IMR-90 (cell line): Measurements from ENCODE around the gene TMC1. TPM values are rescaled to one million over a fixed set of nuclear protein-coding genes. Genes with fewer than 3 reads are reported as not detected.

ENCODE experiments used
- ATAC-seq: fragments of 200-7000 bp; cut with Tn5 transposase; 2 replicates; pipeline ENCODE4 v1.9.1; 2020; ENCODE audit warnings: low read depth, mild to moderate bottlenecking, moderate library complexity
- BruUV-seq: library from RNA; stranded (reverse); fragments of 400-500 nt; replicated peaks from 2 replicates; lab custom pipeline; 2021; lab: Mats Ljungman, UMichigan
- CTCF ChIA-PET: fragments of 300-600 bp; formaldehyde crosslinking; extraction: SDS; loops from one replicate; lab custom pipeline; 2021; ENCODE audit warnings: antibody characterized with exemption; lab: Yijun Ruan, JAX
- POLR2A ChIA-PET: fragments of 300-600 bp; sonication (Branson Sonifier 250); formaldehyde crosslinking; loops from one replicate; lab custom pipeline; 2022; ENCODE audit warnings: antibody characterized with exemption; ENCODE audit not compliant: unreplicated experiment; lab: Charles Lee
- DNase-seq: peaks from one replicate; pipeline ENCODE4 v3.0.0; 2013
- H2AFZ ChIP-seq: replicated peaks from 2 replicates; pipeline ENCODE3; 2013; ENCODE audit warnings: low read length, mild to moderate bottlenecking; ENCODE audit not compliant: poor library complexity
- H2AK5ac ChIP-seq: 2 replicates; pipeline ENCODE4 v1.6.1; 2013; ENCODE audit warnings: low read depth, low read length, inconsistent platforms
- H2AK9ac ChIP-seq: replicated peaks from 2 replicates; pipeline ENCODE3; 2013; ENCODE audit warnings: mild to moderate bottlenecking, low read depth, low read length, moderate library complexity; ENCODE audit not compliant: poor library complexity
- H2BK120ac ChIP-seq: 2 replicates; pipeline ENCODE4 v1.6.1; 2013; ENCODE audit warnings: low read depth, low read length, inconsistent platforms
- H2BK15ac ChIP-seq: 3 replicates; pipeline ENCODE4 v1.6.1; 2013; ENCODE audit warnings: low read depth, low read length, inconsistent platforms
- H2BK20ac ChIP-seq: 2 replicates; pipeline ENCODE4 v1.6.1; 2013; ENCODE audit warnings: low read depth, mild to moderate bottlenecking, inconsistent platforms, low read length, moderate library complexity
- H2BK5ac ChIP-seq: 2 replicates; pipeline ENCODE4 v1.6.1; 2013; ENCODE audit warnings: mild to moderate bottlenecking, low read depth, low read length, inconsistent platforms; ENCODE audit not compliant: poor library complexity, severe bottlenecking
- H3K14ac ChIP-seq: replicated peaks from 2 replicates; pipeline ENCODE4 v1.6.1; 2013; ENCODE audit warnings: low read depth, low read length, inconsistent platforms
- H3K18ac ChIP-seq: 2 replicates; pipeline ENCODE4 v1.6.1; 2013; ENCODE audit warnings: low read depth, low read length, control low read depth
- H3K23ac ChIP-seq: 2 replicates; pipeline ENCODE4 v1.6.1; 2013; ENCODE audit warnings: low read depth, low read length, inconsistent platforms
- H3K27ac ChIP-seq: 2 replicates; pipeline ENCODE4 v1.5.1; 2013; ENCODE audit warnings: mild to moderate bottlenecking, control low read depth, low read length; ENCODE audit not compliant: insufficient read depth
- H3K27me3 ChIP-seq: 2 replicates; pipeline ENCODE4 v1.6.1; 2013; ENCODE audit warnings: low read length; ENCODE audit not compliant: control insufficient read depth, insufficient read depth
- H3K36me3 ChIP-seq: 2 replicates; pipeline ENCODE4 v1.6.1; 2013; ENCODE audit warnings: low read length, mixed read lengths; ENCODE audit not compliant: control insufficient read depth, insufficient read depth
- H3K4ac ChIP-seq: 2 replicates; pipeline ENCODE4 v1.6.1; 2013; ENCODE audit warnings: low read depth, low read length, inconsistent platforms
- H3K4me1 ChIP-seq: 2 replicates; pipeline ENCODE4 v1.6.1; 2013; ENCODE audit warnings: low read length, mixed read lengths; ENCODE audit not compliant: control insufficient read depth, insufficient read depth
- H3K4me2 ChIP-seq: 2 replicates; pipeline ENCODE4 v1.6.1; 2013; ENCODE audit warnings: low read depth, mild to moderate bottlenecking, control low read depth, low read length, moderate library complexity
- H3K4me3 ChIP-seq: 2 replicates; pipeline ENCODE4 v1.5.1; 2013; ENCODE audit warnings: low read depth, mild to moderate bottlenecking, control low read depth, low read length, moderate library complexity; ENCODE audit not compliant: insufficient read depth
- H3K56ac ChIP-seq: 2 replicates; pipeline ENCODE4 v1.6.1; 2013; ENCODE audit warnings: low read length, inconsistent platforms; ENCODE audit not compliant: insufficient read depth; ENCODE audit errors: extremely low read depth
- H3K79me1 ChIP-seq, 2 experiments: 2 replicates each; pipeline ENCODE4 v1.6.1; 2013; ENCODE audit warnings: low read length in 2 of 2, inconsistent platforms in 1 of 2, low read depth in 1 of 2
- H3K9ac ChIP-seq: 2 replicates; pipeline ENCODE4 v1.6.1; 2013; ENCODE audit warnings: low read depth, low read length, control low read depth
- H3K9me1 ChIP-seq: 2 replicates; pipeline ENCODE4 v1.6.1; 2013; ENCODE audit warnings: low read length, inconsistent platforms; ENCODE audit not compliant: insufficient read depth
- H3K9me3 ChIP-seq: 2 replicates; pipeline ENCODE4 v1.6.1; 2013; ENCODE audit warnings: low read length; ENCODE audit not compliant: control insufficient read depth, insufficient read depth
- H4K20me1 ChIP-seq: 2 replicates; pipeline ENCODE4 v1.6.1; 2013; ENCODE audit warnings: low read length, inconsistent platforms; ENCODE audit not compliant: insufficient read depth
- H4K5ac ChIP-seq: 2 replicates; pipeline ENCODE4 v1.6.1; 2013; ENCODE audit warnings: mild to moderate bottlenecking, low read depth, low read length, control low read depth
- H4K8ac ChIP-seq, 2 experiments: 2 replicates each; pipeline ENCODE4 v1.6.1; 2013; ENCODE audit warnings: low read depth in 2 of 2, low read length in 2 of 2, control low read depth in 1 of 2, inconsistent platforms in 1 of 2
- H4K91ac ChIP-seq: 2 replicates; pipeline ENCODE4 v1.6.1; 2013; ENCODE audit warnings: low read depth, low read length, inconsistent platforms; ENCODE audit not compliant: insufficient read depth
- MAFK ChIP-seq: IDR thresholded peaks from 2 replicates; pipeline ENCODE4 v1.6.1; 2012; ENCODE audit warnings: low read depth, low read length, improper control_type of control experiment
- MXI1 ChIP-seq: IDR thresholded peaks from 2 replicates; pipeline ENCODE4 v1.6.1; 2012; ENCODE audit warnings: low read depth, mild to moderate bottlenecking, low read length, moderate library complexity, borderline replicate concordance
- dilution Hi-C: fragments of 300-500 bp; cut with HindIII; formaldehyde crosslinking; loops from one replicate; pipeline ENCODE4 v1.14.3; 2018; ENCODE audit warnings: low sequenced_read_pairs; ENCODE audit not compliant: unreplicated experiment
- in situ Hi-C: fragments of 300-500 bp; cut with MboI; formaldehyde crosslinking; loops from 3 replicates; pipeline ENCODE4 v1.14.3; 2019; ENCODE audit warnings: low sequenced_read_pairs, inconsistent platforms, mixed read lengths
- intact Hi-C: fragments of 100-400 bp; cut with micrococcal nuclease; formaldehyde crosslinking; loops from 2 replicates; pipeline ENCODE4 v1.10.0; 2022
- polyA plus RNA-seq, 3 experiments: library from polyadenylated mRNA; depleted of rRNA; stranded (reverse); fragments of >200 nt; gene quantifications; 2 replicates each; pipeline ENCODE4 v1.2.3, GENCODE V29; 2012; ENCODE audit warnings: low replicate concordance in 1 of 3
- total RNA-seq: library from RNA; depleted of rRNA; stranded (reverse); fragments of >200 nt; gene quantifications from 2 replicates; pipeline ENCODE4 v1.2.3, GENCODE V29; 2012

Gene TMC1
- total and polyA plus RNA-seq, 2 of the 4 experiments (the other 2 are of a cell fraction), result not detected

GRCh38 chr9:72728031-72728770, 206.8 kb downstream of the TMC1 start:
- no peak overlapping the region for H2BK120ac ChIP-seq
- H4K91ac ChIP-seq, result no peak overlapping the region
- no peak overlapping the region for H3K4ac ChIP-seq
- no peak overlapping the region for H3K23ac ChIP-seq
- no peak overlapping the region for H2BK5ac ChIP-seq
- no peak overlapping the region for H2AK5ac ChIP-seq
- peak; percentile 32; the same call in 1 of the 2 replicates for TF ChIP-seq MAFK
- TF ChIP-seq MXI1, result no peak
- intact Hi-C loops, result no loop called here
- no peak overlapping the region for H4K5ac ChIP-seq
- BruUV-seq, result no TSS peak
- no peaks in the 10 kb centered on the region for H3K79me1 ChIP-seq
- H2AK9ac ChIP-seq, result no peak overlapping the region
- H3K56ac ChIP-seq, result no peak overlapping the region
- no peaks in the 10 kb centered on the region for H3K4me1 ChIP-seq
- no peak overlapping the region for H3K18ac ChIP-seq
- no peak overlapping the region for H2AFZ ChIP-seq
- no peaks in the 10 kb centered on the region for H3K9me3 ChIP-seq
- no peak overlapping the region for H4K8ac ChIP-seq
- no peaks in the 10 kb centered on the region for H4K20me1 ChIP-seq
- H3K36me3 ChIP-seq, result no peaks in the 10 kb centered on the region
- ATAC-seq (no peak), DNase-seq (no peak)
- no peak overlapping the region for H2BK15ac ChIP-seq
- H3K9me1 ChIP-seq, result no peaks in the 10 kb centered on the region
- no peak overlapping the region for H3K4me2 ChIP-seq
- dilution Hi-C loops, result no loop called here
- no peak overlapping the region for H3K14ac ChIP-seq
- no peak overlapping the region for H3K27ac ChIP-seq
- POLR2A ChIA-PET, result no interaction called here
- no peaks in the 10 kb centered on the region for H3K27me3 ChIP-seq
- H2BK20ac ChIP-seq, result no peak overlapping the region
- no peak overlapping the region for H3K9ac ChIP-seq
- CTCF ChIA-PET, result no interaction called here
- no peak overlapping the region for H3K4me3 ChIP-seq
- in situ Hi-C loops, result no loop called here
